ENCODE results near the gene SELL.
"Not testable (repeated sequence)": the region's sequence is repeated elsewhere in the genome, so short reads cannot be mapped to it uniquely, and the experiment has no call there.

The SELL gene

DNA sequence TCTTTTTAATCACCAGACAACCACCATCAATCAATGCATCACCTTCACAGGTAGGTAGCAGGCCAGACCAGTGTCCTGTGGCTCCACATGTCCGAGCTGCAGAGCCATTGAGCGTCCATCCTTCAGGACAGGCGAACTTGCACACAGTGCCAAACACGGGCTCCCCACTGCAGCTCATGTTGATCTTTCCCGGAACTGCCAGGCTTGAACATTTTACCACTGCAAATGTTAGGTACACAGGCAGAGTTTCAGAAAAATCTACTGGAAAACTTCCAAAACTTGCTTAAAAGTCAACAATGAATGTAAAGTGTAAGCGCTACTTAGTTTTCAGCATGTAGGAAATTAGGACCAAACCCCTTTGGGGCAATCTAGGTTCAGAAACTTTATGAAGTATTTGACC lies 15.9 kb upstream of the SELL start:
- CTCF ChIA-PET = interaction anchor here (0.7 kb wide), 1 partner anchor 15 kb away, joined by 3 read pairs; no protein-coding TSS in a partner anchor
- no peak for DNase-seq (ENCODE audit: extremely low spot score)
- POLR2A ChIA-PET = no interaction called here
- TF ChIP-seq L3MBTL2 (conservative IDR thresholded peaks at IDR 0.05) (no peak), ZNF384 (IDR thresholded peaks at IDR 0.05) (no peak), ELF4 (IDR thresholded peaks at IDR 0.05) (no peak), SUZ12 (IDR thresholded peaks at IDR 0.05) (no peak), LEF1 (IDR thresholded peaks at IDR 0.05; ENCODE audit: borderline replicate concordance) (no peak), ARNT (IDR thresholded peaks at IDR 0.05) (no peak)
- TF ChIP-seq, protein P1, sequence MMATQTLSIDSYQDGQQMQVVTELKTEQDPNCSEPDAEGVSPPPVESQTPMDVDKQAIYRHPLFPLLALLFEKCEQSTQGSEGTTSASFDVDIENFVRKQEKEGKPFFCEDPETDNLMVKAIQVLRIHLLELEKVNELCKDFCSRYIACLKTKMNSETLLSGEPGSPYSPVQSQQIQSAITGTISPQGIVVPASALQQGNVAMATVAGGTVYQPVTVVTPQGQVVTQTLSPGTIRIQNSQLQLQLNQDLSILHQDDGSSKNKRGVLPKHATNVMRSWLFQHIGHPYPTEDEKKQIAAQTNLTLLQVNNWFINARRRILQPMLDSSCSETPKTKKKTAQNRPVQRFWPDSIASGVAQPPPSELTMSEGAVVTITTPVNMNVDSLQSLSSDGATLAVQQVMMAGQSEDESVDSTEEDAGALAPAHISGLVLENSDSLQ (IDR thresholded peaks at IDR 0.05) = no peak

DNA sequence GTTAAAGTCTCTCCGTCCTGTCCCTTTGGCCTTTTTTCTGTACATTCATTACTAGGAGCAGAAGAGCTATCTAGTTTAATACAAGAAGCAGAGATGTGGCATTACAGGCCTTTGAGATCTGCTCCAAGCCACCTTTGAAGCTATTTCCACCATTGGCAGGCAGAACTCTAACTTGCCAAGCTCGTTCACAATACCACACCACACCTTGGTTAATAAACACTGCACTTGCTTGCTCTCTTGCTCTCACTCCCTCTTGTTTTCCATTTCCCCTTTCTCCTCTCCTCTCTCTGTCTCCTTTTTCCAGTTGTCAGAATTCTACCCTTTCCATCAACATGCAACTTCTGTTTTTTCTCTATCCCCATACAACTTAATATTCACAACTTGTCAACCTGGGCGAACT lies 15.4 kb upstream of the SELL start:
- POLR2A ChIA-PET = no interaction called here
- DNase-seq (ENCODE audit: extremely low spot score) = no peak
- TF ChIP-seq HDGF (IDR thresholded peaks at IDR 0.05; ENCODE audit: borderline replicate concordance) (no peak), FOXA1 (IDR thresholded peaks at IDR 0.05) (no peak), SP1 (IDR thresholded peaks at IDR 0.05) (no peak), ZNF384 (IDR thresholded peaks at IDR 0.05) (no peak), CTBP1 (IDR thresholded peaks at IDR 0.05; ENCODE audit: borderline replicate concordance) (no peak), NFRKB (IDR thresholded peaks at IDR 0.05) (no peak), ELF4 (IDR thresholded peaks at IDR 0.05) (no peak)
- CTCF ChIA-PET = interaction anchor here (0.7 kb wide), 1 partner anchor 15 kb away, joined by 3 read pairs; no protein-coding TSS in a partner anchor

DNA sequence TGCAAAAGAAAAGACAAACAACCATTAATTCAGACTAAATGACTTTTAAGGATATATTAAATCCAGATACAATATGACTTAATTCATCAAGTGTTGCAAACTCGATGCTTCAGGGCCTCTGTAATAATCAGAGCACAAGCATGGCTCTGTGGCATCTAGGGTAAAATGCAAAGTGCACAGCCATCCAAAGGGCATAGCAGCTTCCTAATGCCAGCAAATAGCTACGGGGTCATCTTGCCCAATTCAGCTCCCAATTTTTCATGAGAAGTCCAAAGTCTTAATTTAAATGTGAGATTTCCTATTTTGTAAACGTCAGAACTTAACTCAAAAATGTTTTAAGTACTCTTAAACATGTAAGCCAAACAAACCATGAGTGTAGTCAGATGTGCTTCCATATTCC lies 14.5 kb upstream of the SELL start:
- ChIA-PET POLR2A (no interaction called here), CTCF (interaction anchor here (1.0 kb wide), 1 partner anchor 125 kb away, joined by 4 read pairs; no protein-coding TSS in a partner anchor)
- DNase-seq (ENCODE audit: extremely low spot score) = no peak
- TF ChIP-seq ARNT (IDR thresholded peaks at IDR 0.05) (no peak), L3MBTL2 (conservative IDR thresholded peaks at IDR 0.05) (no peak), ELF4 (IDR thresholded peaks at IDR 0.05) (no peak), HDGF (IDR thresholded peaks at IDR 0.05; ENCODE audit: borderline replicate concordance) (no peak), CTBP1 (IDR thresholded peaks at IDR 0.05; ENCODE audit: borderline replicate concordance) (no peak), NFRKB (IDR thresholded peaks at IDR 0.05) (no peak)

DNA sequence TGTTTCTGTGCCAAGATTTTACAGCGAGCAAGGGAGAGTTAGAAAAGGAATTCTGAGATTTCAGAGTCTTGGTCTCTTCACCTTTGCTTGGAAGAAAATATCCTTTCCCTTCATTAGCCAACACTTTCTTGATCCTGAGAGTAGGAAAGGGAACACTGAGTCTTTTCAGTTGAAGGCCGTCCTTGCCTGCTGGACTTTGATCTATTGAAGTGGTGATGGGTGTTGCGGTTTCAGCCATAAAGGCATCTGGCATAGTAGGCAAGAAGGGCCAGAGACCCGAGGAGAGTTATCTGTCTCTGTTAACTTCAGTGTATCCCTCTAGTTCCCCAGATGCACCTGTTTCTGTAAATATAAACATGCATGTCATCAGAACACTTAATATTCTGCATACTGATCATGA lies 12.7 kb upstream of the SELL start:
- ChIA-PET POLR2A (no interaction called here), CTCF (no interaction called here)
- TF ChIP-seq LEF1 (IDR thresholded peaks at IDR 0.05; ENCODE audit: borderline replicate concordance) (no peak), FOXK2 (IDR thresholded peaks at IDR 0.05) (no peak), SP1 (IDR thresholded peaks at IDR 0.05) (no peak), SUZ12 (IDR thresholded peaks at IDR 0.05) (no peak), HDGF (IDR thresholded peaks at IDR 0.05; ENCODE audit: borderline replicate concordance) (no peak), FOXM1 (IDR thresholded peaks at IDR 0.05; ENCODE audit: borderline replicate concordance) (no peak), NFRKB (IDR thresholded peaks at IDR 0.05) (no peak)
- no peak for DNase-seq (ENCODE audit: extremely low spot score)

DNA sequence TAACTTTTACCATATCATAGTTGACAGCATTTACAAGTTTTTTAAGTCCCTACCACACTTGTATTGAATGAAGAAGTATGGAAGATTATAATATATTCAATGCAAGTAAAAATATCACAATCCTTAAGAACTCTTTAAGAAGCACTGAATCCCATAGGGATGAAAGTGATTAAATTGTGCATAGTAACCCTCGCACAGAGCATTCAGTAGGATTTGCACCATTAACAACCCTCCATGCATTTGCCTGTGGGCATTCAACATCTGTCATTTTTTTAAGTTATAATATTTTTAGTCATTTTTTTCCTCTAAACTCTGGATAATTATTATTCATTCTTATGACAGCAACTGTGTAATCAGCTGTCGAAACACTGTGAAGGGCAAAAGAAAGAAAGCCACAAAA lies 12.3 kb upstream of the SELL start:
- ChIA-PET CTCF (no interaction called here), POLR2A (no interaction called here)
- no peak for TF ChIP-seq ZNF384 (IDR thresholded peaks at IDR 0.05)
- no peak for TF ChIP-seq HDGF (IDR thresholded peaks at IDR 0.05; ENCODE audit: borderline replicate concordance)
- TF ChIP-seq, protein P1 (IDR thresholded peaks at IDR 0.05) = no peak
- no peak for TF ChIP-seq ELF4 (IDR thresholded peaks at IDR 0.05)
- no peak for TF ChIP-seq SP1 (IDR thresholded peaks at IDR 0.05)
- no peak for TF ChIP-seq SUZ12 (IDR thresholded peaks at IDR 0.05)
- TF ChIP-seq ARNT (IDR thresholded peaks at IDR 0.05) = no peak
- no peak for TF ChIP-seq BHLHE40 (IDR thresholded peaks at IDR 0.05; ENCODE audit: borderline replicate concordance)
- TF ChIP-seq CTBP1 (IDR thresholded peaks at IDR 0.05; ENCODE audit: borderline replicate concordance) = no peak
- no peak for TF ChIP-seq FOXA1 (IDR thresholded peaks at IDR 0.05)
- no peak for DNase-seq (ENCODE audit: extremely low spot score)

DNA sequence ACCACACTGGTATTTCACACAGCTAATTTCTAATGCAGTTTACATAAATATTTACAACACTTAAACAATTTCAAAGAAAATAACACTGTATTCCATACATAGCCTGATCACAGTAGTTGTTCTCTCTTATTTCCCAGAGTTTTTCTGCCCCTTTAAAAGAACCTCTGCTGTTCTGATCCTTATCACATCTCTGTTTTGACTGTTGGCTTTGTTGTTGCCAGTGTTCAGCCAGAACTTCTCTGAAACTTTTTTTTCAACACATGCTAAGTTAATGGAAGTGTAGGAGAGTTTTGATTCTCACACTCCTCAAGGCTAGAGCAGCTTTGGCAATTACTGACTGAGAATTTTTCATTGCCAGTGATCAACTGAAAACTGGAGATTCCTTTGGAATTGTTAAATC lies 11.4 kb upstream of the SELL start:
- ChIA-PET POLR2A (no interaction called here), CTCF (no interaction called here)
- DNase-seq (ENCODE audit: extremely low spot score) = no peak
- TF ChIP-seq SUZ12 (IDR thresholded peaks at IDR 0.05) (no peak), TARDBP (IDR thresholded peaks at IDR 0.05) (no peak), ARNT (IDR thresholded peaks at IDR 0.05) (no peak), HDGF (IDR thresholded peaks at IDR 0.05; ENCODE audit: borderline replicate concordance) (no peak), ELF4 (IDR thresholded peaks at IDR 0.05) (no peak), BHLHE40 (IDR thresholded peaks at IDR 0.05; ENCODE audit: borderline replicate concordance) (no peak)

DNA sequence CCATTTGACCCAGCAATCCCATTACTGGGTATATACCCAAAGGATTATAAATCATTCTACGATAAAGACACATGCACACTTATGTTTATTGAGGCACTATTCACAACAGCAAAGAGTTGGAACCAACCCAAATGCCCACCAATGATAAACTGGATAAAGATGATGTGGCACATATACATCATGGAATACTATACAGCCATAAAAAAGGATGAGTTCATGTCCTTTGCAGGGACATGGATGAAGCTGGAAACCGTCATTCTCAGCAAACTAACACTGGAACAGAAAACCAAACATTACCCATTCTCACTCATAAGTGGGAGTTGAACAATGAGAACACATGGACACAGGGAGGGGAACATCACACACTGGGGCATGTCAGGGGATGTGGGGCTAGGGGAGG lies 3.7 kb upstream of the SELL start:
- CTCF ChIA-PET; POLR2A ChIA-PET; DNase-seq (ENCODE audit: extremely low spot score): not testable (repeated sequence)

DNA sequence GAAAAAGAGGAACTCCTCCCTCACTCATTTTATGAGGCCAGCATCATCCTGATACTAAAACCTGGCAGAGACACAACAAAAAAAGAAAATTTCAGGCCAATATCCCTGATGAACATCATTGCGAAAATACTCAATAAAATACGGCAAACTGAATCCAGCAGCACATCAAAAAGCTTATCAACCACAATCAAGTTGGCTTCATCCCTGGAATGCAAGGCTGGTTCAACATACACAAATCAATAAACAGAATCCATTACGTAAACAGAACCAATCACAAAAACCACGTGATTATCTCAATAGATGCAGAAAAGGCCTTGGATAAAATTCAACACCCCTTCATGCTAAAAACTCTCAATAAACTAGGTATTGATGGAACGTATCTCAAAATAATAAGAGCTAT lies 1.7 kb upstream of the SELL start:
- POLR2A ChIA-PET; CTCF ChIA-PET; DNase-seq (ENCODE audit: extremely low spot score): not testable (repeated sequence)

DNA sequence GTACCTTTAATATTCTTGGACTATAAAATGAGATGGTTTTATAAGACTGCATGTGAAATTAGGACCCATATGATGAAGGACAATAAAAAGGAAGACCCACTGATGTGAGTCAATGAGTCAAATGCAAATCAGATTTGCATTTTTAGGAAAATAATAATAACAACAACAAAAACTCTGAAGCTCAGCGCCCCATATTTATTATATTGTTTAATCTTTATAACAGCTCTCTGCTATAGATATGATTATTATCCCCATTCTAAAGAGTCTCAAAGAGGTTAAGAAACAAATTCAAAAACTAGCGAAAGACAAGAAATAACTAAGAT lies 850 bp upstream of the SELL start:
- POLR2A ChIA-PET = no interaction called here
- DNase-seq (ENCODE audit: extremely low spot score) = no peak
- TF ChIP-seq FOXK2 (IDR thresholded peaks at IDR 0.05) (no peak), BHLHE40 (IDR thresholded peaks at IDR 0.05; ENCODE audit: borderline replicate concordance) (no peak), FOXA1 (IDR thresholded peaks at IDR 0.05) (no peak), TARDBP (IDR thresholded peaks at IDR 0.05) (no peak), ZNF384 (IDR thresholded peaks at IDR 0.05) (no peak), LEF1 (IDR thresholded peaks at IDR 0.05; ENCODE audit: borderline replicate concordance) (no peak), SP1 (IDR thresholded peaks at IDR 0.05) (no peak), ARNT (IDR thresholded peaks at IDR 0.05) (no peak), FOXM1 (IDR thresholded peaks at IDR 0.05; ENCODE audit: borderline replicate concordance) (no peak), HDGF (IDR thresholded peaks at IDR 0.05; ENCODE audit: borderline replicate concordance) (no peak)
- CTCF ChIA-PET = interaction anchor here (0.7 to 1.3 kb wide), 5 partner anchors 9 to 1473 kb away, joined by 3 to 5 read pairs (median 4); no protein-coding TSS in a partner anchor
